ENCODE results near the gene FAM131A.

DNA sequence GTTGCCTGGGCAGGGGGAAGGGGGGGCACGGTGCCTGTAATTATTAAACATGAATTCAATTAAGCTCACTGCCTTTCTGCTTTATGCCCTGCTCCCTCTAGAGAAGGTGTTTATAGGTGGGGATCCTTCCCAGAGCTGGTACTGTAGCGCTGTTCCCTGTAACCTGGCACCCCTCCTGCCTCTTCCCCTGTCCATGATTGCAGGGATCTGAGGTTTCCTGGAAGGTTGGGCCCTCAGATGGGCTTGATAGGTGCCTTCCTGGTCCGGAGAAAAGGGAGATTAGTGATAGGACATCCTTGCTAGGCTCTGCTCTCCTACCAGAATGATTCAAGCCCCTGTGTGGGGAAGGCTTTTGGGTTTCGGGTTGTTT, 2.1 kb upstream of the FAM131A start:
- TF ChIP-seq POLR2A (IDR thresholded peaks at IDR 0.05): no peak
- TF ChIP-seq, protein P1, sequence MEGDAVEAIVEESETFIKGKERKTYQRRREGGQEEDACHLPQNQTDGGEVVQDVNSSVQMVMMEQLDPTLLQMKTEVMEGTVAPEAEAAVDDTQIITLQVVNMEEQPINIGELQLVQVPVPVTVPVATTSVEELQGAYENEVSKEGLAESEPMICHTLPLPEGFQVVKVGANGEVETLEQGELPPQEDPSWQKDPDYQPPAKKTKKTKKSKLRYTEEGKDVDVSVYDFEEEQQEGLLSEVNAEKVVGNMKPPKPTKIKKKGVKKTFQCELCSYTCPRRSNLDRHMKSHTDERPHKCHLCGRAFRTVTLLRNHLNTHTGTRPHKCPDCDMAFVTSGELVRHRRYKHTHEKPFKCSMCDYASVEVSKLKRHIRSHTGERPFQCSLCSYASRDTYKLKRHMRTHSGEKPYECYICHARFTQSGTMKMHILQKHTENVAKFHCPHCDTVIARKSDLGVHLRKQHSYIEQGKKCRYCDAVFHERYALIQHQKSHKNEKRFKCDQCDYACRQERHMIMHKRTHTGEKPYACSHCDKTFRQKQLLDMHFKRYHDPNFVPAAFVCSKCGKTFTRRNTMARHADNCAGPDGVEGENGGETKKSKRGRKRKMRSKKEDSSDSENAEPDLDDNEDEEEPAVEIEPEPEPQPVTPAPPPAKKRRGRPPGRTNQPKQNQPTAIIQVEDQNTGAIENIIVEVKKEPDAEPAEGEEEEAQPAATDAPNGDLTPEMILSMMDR (IDR thresholded peaks at IDR 0.05): no peak

All from thyroid gland (tissue), 4 donors.